GM18520 (cell line): Measurements from ENCODE around the gene CEACAM1.
"Not testable (repeated sequence)": the region's sequence is repeated elsewhere in the genome, so short reads cannot be mapped to it uniquely, and the experiment has no call there.

Source experiments
- ATAC-seq: cut with Tn5 transposase; IDR thresholded peaks from one replicate; pipeline ENCODE4 v1.9.1; 2021; ENCODE audit not compliant: unreplicated experiment

CEACAM1 gene

GRCh38 chr19:42549067-42549466 lies 20.8 kb upstream of the CEACAM1 start:
- not testable (repeated sequence) for ATAC-seq

- ATAC-seq = no peak
Measured at GRCh38 chr19:42548552-42548951, 20.3 kb upstream of the CEACAM1 start.

- ATAC-seq = no peak
Measured at GRCh38 chr19:42547929-42548328, 19.6 kb upstream of the CEACAM1 start.

GRCh38 chr19:42546831-42547500 lies 18.7 kb upstream of the CEACAM1 start:
- no peak for ATAC-seq

- ATAC-seq = no peak
Measured at GRCh38 chr19:42544146-42544545, 15.9 kb upstream of the CEACAM1 start.

- ATAC-seq = no peak
Measured at GRCh38 chr19:42542791-42543190, 14.5 kb upstream of the CEACAM1 start.

- no peak for ATAC-seq
Measured at GRCh38 chr19:42540071-42540553, 11.8 kb upstream of the CEACAM1 start.

DNA sequence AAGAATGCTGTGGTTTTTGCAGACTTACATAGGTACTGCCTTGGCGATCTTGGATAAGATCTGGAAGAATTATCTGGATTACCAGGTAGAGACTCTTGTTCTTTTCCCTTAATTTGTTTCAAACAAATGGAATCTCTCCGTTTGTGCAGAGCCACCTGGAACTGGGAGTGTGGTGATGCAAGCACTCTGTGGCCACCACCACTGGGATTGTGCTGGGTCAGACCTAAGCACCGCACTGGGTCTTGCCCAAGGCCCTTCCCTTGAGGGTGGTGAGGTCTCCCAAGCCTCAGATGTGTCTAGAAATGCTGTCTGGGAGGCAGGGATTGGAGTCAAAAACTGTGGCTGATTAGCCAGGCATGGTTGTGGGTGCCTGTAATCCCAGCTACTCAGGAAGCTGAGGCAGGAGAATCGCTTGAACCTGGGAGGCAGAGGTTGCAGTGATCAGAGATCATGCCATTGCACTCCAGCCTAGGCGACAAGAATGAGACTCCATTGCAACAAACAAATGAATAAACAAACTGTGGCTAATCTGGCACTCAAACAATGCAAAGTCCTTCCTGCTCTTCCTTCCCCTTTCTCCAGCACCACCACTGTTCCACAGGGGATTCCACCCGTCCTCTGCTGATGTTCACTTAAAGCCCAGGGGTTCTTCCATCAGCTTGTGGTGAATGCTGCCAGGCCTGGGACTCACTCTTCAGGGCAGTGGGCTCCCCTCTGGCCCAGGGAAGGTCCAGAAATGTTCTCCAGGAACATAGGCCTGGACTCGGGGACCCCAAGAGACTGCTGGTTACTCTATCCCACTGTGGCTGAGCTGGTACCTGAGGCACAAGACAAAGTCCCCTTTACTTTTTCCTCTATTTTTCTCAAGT lies 10.8 kb upstream of the CEACAM1 start:
- ATAC-seq = no peak

- not testable (repeated sequence) for ATAC-seq
Measured at GRCh38 chr19:42535276-42535675, 7.0 kb upstream of the CEACAM1 start.

DNA sequence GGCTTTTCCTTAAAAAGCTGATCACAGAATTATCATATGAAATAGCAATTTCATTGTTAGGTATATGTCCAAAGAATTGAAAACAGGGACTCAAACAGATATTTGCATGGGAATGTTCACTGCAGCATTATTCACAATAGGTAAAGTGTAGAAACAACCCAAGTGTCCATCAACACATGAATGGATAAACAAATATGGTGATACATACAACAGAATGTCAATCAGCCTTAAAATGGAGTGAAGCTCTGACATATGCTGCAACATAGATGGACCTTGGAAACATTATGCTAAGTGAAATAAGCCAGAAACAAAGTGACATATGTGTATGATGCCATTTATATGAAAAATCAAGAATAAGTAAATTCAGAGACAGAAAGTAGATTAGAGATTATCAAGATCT lies 6.1 kb upstream of the CEACAM1 start:
- no peak for ATAC-seq

- no peak for ATAC-seq
Measured at GRCh38 chr19:42532891-42533290, 4.6 kb upstream of the CEACAM1 start.

- no peak for ATAC-seq
Measured at GRCh38 chr19:42531313-42531712, 3.0 kb upstream of the CEACAM1 start.

DNA sequence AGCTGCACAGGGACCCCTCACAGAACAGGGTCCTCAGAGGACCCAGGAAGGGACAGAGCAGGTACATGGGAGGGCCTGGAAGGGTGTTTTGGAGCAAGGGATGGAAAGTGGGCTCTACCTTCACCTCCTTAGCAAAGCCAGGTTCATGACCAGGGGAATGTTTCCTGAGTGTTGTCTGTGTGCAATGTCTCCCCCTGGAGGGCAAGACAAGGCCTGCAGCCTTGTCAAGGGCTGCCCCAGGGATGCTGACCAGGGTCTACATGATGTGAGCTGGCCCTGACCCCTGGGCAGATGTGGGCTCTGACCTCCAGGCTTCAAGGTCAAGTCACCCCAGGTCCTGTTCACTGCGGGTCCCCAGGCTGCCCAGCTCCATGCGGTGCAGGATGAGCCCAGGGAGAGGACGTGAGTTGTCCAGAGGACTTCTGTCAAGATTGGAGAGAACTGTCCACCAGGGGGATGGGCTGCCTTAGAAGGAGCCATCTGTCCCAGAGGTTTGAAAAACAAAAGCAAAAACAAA lies 1.0 kb upstream of the CEACAM1 start:
- ATAC-seq = no peak

DNA sequence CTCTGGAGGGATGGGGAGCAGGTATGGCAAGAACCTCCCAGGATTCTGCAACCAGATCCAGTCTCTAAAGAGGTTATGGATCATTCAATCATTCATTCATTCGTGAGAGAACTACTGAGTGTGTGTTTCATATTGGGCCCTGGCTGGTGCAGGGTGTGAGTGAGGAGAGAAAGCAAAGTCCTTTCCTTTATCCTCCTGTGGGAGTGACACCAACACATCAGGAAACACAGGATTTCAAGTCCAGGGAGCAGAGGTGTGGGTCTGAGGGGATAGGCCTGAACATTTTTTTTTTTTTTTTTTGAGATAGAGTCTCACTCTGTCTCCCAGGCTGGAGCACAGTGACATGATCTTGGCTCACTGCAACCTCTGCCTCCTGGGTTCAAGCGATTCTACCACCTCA lies 3.3 kb downstream of the CEACAM1 start:
- ATAC-seq = no peak

DNA sequence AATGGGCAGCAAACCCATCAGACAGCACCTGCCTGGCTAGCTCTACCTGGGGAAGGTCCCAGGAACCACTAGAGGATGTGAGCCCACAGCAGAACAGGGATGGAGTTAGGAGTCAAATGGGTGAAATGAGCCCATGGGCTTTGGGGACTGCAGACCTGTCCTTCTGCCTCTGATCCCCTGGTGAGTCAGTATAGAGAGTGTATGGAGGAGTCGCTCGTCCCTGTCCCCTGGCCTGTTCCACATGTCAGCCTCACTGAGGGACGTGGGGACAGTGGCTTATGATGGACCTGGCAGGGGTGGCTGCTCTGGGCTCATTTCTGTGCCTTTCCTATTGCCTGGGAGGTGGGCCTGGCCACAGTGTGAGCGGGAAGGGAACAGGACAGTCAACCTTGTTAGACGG lies 4.0 kb downstream of the CEACAM1 start:
- ATAC-seq = no peak

- not testable (repeated sequence) for ATAC-seq
Measured at GRCh38 chr19:42522262-42522661, 6.0 kb downstream of the CEACAM1 start.

DNA sequence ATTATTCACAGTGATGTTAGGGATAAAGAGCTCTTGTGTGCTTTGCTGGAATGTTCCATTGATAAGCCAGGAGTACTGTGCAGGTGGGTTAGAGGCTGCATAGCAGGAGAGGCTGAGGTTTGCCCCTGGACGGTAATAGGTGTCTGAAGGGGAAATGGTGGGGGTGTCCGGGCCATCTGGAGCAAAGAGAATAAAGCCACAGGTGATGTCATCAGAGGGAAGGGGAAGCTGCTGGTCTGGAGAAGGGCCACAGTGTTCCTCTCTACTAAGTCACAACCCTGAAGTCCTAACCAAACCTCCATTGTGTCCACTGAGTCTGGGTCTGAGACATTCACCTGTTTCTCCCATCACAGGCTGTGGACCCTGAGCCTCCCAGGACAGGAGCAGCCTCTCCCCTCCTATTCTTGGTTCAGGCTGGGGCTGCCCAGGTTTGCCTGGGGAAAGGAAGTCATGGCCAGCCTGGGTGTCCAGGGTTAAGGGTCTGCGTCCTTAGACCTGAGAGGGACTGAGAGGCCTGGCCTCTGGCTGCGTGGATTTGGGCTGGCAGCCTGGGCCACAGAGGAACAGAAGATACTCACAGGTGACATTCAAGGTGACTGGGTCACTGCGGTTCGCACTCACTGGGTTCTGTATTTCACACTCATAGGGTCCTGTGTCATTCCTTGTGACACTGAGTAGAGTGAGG lies 6.8 kb downstream of the CEACAM1 start:
- ATAC-seq = no peak

- no peak for ATAC-seq
Measured at GRCh38 chr19:42519108-42519507, 9.2 kb downstream of the CEACAM1 start.

GRCh38 chr19:42516771-42517170 lies 11.5 kb downstream of the CEACAM1 start:
- no peak for ATAC-seq

- no peak for ATAC-seq
Measured at GRCh38 chr19:42515241-42515832, 12.9 kb downstream of the CEACAM1 start.

- ATAC-seq = no peak
Measured at GRCh38 chr19:42514449-42514848, 13.8 kb downstream of the CEACAM1 start.
